PFSK-1 (cell line): ENCODE data around the gene KLK3.

ENCODE experiments used
- FOXP2 ChIP-seq: optimal IDR thresholded peaks from 2 replicates; pipeline ENCODE3; 2011; ENCODE audit warnings: borderline replicate concordance, control low read depth, inconsistent platforms; ENCODE audit not compliant: insufficient read depth; ENCODE audit errors: extremely low read length, extremely low read depth
- POLR2AphosphoS5 ChIP-seq: IDR thresholded peaks from 2 replicates; pipeline ENCODE4 v1.6.1; 2012; ENCODE audit warnings: low read depth, mild to moderate bottlenecking, control low read depth, low read length, moderate library complexity
- SIN3A ChIP-seq: IDR thresholded peaks from 2 replicates; pipeline ENCODE4 v1.6.1; 2012; ENCODE audit warnings: mild to moderate bottlenecking, low read length, moderate library complexity, borderline replicate concordance; ENCODE audit not compliant: insufficient read depth
- TAF1 ChIP-seq: IDR thresholded peaks from 2 replicates; pipeline ENCODE4 v1.6.1; 2012; ENCODE audit warnings: low read length, control low read depth, borderline replicate concordance; ENCODE audit not compliant: insufficient read depth
- TF ChIP-seq, protein P1 (sequence below), 2 experiments: IDR thresholded peaks; 2 replicates each; pipeline versions ENCODE4 v1.6.1 to v1.8.0; 2011 to 2012; ENCODE audit warnings: low read depth in 2 of 2, low read length in 2 of 2, control low read depth in 1 of 2, inconsistent platforms in 1 of 2, mild to moderate bottlenecking in 1 of 2, moderate library complexity in 1 of 2; ENCODE audit not compliant: insufficient read depth in 1 of 2

KLK3 gene

DNA sequence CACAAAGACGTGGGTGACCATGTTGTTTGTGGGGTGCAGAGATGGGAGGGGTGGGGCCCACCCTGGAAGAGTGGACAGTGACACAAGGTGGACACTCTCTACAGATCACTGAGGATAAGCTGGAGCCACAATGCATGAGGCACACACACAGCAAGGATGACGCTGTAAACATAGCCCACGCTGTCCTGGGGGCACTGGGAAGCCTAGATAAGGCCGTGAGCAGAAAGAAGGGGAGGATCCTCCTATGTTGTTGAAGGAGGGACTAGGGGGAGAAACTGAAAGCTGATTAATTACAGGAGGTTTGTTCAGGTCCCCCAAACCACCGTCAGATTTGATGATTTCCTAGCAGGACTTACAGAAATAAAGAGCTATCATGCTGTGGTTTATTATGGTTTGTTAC is 24.1 kb downstream of the KLK3 start:
- TF ChIP-seq SIN3A (no peak), POLR2AphosphoS5 (no peak), TAF1 (no peak), FOXP2 (no peak)
- TF ChIP-seq, protein P1, sequence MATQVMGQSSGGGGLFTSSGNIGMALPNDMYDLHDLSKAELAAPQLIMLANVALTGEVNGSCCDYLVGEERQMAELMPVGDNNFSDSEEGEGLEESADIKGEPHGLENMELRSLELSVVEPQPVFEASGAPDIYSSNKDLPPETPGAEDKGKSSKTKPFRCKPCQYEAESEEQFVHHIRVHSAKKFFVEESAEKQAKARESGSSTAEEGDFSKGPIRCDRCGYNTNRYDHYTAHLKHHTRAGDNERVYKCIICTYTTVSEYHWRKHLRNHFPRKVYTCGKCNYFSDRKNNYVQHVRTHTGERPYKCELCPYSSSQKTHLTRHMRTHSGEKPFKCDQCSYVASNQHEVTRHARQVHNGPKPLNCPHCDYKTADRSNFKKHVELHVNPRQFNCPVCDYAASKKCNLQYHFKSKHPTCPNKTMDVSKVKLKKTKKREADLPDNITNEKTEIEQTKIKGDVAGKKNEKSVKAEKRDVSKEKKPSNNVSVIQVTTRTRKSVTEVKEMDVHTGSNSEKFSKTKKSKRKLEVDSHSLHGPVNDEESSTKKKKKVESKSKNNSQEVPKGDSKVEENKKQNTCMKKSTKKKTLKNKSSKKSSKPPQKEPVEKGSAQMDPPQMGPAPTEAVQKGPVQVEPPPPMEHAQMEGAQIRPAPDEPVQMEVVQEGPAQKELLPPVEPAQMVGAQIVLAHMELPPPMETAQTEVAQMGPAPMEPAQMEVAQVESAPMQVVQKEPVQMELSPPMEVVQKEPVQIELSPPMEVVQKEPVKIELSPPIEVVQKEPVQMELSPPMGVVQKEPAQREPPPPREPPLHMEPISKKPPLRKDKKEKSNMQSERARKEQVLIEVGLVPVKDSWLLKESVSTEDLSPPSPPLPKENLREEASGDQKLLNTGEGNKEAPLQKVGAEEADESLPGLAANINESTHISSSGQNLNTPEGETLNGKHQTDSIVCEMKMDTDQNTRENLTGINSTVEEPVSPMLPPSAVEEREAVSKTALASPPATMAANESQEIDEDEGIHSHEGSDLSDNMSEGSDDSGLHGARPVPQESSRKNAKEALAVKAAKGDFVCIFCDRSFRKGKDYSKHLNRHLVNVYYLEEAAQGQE (IDR thresholded peaks at IDR 0.05; ENCODE audit: insufficient read depth in 1 of 2, low read depth in 2 of 2, low read length in 2 of 2): no peak

DNA sequence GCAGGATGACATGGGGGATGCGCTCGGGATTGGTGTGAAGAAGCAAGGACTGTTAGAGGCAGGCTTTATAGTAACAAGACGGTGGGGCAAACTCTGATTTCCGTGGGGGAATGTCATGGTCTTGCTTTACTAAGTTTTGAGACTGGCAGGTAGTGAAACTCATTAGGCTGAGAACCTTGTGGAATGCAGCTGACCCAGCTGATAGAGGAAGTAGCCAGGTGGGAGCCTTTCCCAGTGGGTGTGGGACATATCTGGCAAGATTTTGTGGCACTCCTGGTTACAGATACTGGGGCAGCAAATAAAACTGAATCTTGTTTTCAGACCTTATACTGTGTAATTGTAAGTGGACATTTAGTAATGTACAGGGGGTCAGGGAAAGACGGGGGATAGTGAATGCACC is 25.5 kb downstream of the KLK3 start:
- TF ChIP-seq TAF1: no peak
- TF ChIP-seq, protein P1 (IDR thresholded peaks at IDR 0.05; ENCODE audit: insufficient read depth in 1 of 2, low read depth in 2 of 2, low read length in 2 of 2): no peak
- no peak for TF ChIP-seq POLR2AphosphoS5
- no peak for TF ChIP-seq SIN3A
- TF ChIP-seq FOXP2: no peak

DNA sequence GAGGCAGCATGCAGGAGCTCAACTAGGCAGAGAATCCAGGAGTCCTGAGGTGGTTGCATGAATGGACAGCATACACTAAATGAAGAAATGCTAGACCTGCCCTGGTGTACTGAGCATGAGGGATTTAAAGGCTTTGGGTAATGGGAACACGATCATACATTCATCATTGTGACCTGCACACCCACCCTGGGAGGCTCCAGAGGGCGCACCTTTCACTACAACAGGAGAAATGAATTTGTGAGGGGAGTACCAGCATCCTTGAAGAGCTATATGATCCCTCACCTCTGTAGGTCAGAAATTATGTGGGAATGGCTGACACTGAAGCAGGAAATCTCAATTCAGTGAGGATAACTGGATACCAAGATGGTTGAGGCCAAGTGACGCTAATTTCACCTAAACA is 27.5 kb downstream of the KLK3 start:
- no peak for TF ChIP-seq POLR2AphosphoS5
- TF ChIP-seq, protein P1 (IDR thresholded peaks at IDR 0.05; ENCODE audit: insufficient read depth in 1 of 2, low read depth in 2 of 2, low read length in 2 of 2): no peak
- no peak for TF ChIP-seq SIN3A
- no peak for TF ChIP-seq FOXP2
- TF ChIP-seq TAF1: no peak

DNA sequence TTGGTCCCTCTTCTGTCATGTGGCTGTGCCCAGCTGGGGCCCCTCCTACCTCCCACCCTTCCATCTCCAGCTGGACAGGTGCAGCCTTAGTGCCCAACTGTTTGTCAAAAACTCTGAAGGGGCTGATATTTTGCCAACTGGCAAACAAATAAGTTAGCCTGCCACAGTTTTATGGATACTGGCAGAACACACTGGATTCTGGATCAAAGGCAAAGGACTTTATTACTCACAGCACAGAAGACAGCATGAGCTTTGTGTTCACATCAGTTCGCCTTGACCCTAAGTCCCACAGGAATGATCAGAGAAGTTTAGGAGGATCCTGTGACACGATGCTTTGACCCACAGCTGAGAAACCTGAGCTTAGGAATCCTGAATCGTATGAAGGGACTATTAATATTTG is 34.9 kb downstream of the KLK3 start:
- TF ChIP-seq, protein P1 (IDR thresholded peaks at IDR 0.05; ENCODE audit: insufficient read depth in 1 of 2, low read depth in 2 of 2, low read length in 2 of 2): no peak
- TF ChIP-seq POLR2AphosphoS5: no peak
- no peak for TF ChIP-seq FOXP2
- no peak for TF ChIP-seq SIN3A
- no peak for TF ChIP-seq TAF1

DNA sequence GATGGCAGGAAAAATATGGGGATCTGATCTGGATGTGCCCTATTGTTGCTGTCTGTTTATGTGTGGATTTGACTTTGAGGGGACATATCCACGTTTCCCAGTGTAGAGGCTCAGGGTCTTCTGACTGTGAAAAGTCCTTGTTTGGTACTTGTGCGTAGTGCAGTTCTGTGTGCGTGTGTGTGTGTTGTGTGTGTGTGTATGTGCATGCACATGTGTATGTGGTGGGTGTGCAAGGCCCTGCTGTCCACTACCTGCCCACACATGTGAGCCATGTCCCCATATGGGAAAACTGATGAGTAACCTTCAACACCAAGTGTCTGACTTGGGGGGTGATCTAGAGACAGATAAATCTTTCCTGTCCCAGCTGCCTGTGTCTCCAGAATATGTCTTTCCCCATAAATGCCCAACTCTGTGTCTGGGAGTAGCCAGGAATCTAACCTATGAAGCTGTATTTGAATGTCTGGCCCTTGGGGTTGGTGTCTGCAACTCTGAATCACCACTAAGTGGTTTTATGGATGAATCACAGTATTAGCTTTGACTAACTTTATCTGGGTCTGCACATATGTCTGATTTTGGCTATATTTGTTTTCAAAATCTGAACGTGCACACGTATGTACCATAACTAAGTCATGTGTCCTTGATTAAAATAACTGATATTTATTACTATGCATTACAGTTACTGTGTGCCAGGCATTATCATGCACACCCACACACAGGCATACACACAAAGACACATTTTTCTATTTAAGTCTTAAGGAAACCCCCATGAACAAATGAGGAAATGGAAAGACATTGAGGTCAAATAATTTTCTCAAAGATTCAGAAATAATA is 35.9 kb downstream of the KLK3 start:
- no peak for TF ChIP-seq POLR2AphosphoS5
- no peak for TF ChIP-seq FOXP2
- TF ChIP-seq, protein P1 (IDR thresholded peaks at IDR 0.05; ENCODE audit: insufficient read depth in 1 of 2, low read depth in 2 of 2, low read length in 2 of 2): no peak
- TF ChIP-seq SIN3A: no peak
- no peak for TF ChIP-seq TAF1
